ENCODE data around the gene CLRN2.
A peak's percentile ranks its signal among the peaks of the same experiment; 100 is the strongest.

CLRN2 gene, protein sequence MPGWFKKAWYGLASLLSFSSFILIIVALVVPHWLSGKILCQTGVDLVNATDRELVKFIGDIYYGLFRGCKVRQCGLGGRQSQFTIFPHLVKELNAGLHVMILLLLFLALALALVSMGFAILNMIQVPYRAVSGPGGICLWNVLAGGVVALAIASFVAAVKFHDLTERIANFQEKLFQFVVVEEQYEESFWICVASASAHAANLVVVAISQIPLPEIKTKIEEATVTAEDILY

GRCh38 chr4:17514865-17515264, at the start of gene CLRN2:
Gene CLRN2 (plus strand): TSS chr4:17515165. CDS start chr4:17515267, 102 bp downstream.
- no peak for DNase-seq (ENCODE audit: low spot score)

GRCh38 chr4:17468619-17469221, 46.2 kb upstream of the CLRN2 start:
- DNase-seq (ENCODE audit: low spot score): peak; percentile 53

DNA sequence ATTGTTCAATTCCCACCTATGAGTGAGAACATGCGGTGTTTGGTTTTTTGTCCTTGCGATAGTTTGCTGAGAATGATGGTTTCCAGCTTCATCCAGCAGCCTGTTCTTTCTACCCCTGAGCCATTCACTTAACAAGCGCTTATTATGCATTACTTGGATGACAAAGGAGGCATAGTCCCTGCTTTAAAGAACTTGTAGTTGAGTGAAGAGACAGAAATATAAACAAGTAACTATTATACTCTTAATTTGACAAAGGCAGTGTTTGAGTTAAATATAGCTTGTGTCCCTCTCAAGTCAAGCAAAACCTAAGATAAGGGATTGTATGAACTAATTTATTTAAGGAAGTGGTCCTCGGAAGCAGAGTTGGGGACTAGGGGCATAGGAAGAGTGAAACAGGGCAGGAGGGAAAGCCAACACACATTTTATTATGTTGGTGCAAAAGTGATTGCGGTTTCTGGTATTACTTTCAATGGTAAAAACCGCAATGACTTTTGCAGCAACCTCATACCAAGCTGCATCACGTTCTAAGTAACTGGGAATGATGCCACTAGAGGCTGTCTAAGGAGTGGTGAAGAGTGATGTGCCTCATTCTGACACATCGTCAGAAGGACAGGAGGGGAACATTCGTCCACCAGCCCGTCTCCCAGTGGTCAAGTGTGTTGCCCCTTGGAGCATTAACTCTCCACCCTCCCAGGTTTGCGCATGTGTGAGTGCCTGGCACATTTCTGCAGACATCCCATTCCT, 44.9 kb upstream of the CLRN2 start:
- DNase-seq (ENCODE audit: low spot score): no peak

DNA sequence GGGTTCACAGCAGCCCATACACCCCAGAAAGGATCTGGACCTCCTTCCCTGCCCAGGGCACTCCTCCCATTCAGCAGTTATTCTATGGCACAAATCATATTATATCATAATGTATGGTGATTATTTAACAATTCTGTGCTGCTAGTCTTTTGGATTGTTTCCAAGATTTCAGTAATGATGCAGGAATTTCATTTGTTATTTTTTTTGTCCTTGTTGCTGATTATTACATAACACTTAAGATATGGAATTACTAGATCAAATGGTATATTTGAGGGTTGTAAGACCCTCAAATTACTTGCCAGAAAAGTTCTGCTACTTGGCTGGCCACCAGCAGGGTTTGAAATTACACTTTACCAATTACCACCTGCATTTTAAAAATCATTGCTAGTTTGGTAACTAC, 39.5 kb upstream of the CLRN2 start:
- no peak for DNase-seq (ENCODE audit: low spot score)

DNA sequence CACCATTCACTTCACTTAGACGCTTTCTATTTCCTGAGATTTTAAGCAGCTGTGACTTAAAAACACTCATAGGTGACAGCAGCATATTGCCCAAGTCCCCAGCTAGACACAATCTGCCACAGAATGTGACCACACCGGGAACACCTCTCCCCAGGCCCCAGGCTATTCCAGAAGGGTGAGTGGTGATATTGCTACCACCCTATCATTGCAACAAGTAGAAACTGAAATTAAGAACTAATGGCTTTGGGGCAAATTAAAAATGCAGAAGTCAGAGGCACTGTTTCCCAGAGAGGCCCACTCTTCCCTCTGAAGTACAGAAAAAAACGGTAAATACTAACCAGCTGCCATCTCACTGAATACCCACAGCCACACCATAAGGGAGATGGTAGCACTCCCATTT, 38.1 kb upstream of the CLRN2 start:
- DNase-seq (ENCODE audit: low spot score): no peak

- DNase-seq (ENCODE audit: low spot score): no peak
These were observed 37.0 kb upstream of the CLRN2 start for GRCh38 chr4:17477774-17478472.

- DNase-seq (ENCODE audit: low spot score): no peak
These were observed 34.6 kb upstream of the CLRN2 start for GRCh38 chr4:17480210-17480927.

DNA sequence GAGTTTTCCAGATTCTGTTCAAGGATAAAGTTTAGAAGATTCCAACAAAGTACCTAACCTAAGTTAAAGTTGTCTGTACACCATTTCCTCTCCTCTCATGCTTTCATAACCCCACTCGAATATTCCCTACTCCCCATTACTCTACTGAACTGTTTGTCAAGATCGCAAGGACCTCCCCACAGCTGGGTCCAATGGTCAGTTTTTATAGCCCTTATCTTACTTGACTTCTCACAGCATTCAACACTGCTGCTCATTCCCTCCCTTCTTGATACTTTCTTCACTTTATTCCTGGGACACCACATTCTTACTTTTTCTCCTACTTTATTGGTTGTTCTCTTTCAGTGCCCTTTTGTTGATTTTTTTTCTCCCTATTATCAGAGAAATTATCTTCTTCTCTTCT, 34.0 kb upstream of the CLRN2 start:
- DNase-seq (ENCODE audit: low spot score): no peak

DNA sequence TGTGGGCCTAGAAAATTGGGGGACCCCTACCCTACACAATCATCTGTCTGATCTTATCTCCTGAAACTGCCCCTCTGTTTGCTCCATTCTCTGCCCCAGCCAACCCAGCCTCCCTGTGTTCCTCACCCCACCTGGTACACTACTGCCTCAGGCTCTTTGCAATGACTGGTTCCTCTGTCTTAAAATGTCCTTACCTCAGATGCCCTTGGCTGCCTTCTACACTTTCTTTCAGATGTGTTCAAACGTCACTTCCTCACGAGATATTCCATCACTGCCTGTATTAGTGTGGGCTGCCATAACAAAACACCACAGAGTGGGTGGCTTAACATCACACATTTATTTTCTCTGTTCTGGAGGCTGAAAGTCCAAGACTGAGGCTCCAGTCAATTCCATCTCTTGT, 32.2 kb upstream of the CLRN2 start:
- no peak for DNase-seq (ENCODE audit: low spot score)

DNA sequence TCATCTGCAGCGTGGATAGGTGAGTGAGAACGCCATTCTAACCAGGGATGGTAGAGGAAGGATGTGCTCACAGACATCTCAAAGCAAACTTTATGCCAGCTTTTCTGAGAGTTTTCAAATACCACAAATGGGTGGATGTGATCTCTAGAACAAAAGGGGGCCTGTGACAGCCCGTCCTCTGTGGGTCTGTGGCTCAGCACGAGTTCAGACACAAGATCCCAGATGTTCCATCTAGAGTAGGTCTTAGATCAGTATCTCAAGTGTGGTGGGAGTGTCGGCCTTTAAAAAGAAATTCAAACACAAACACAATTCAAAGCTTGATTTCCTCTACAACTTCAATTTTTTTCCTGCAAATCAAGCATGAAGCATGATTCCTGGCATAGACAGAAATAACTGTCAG, 25.8 kb upstream of the CLRN2 start:
- DNase-seq (ENCODE audit: low spot score): no peak

- DNase-seq (ENCODE audit: low spot score): no peak
These were observed 25.2 kb upstream of the CLRN2 start for GRCh38 chr4:17489721-17490120.

DNA sequence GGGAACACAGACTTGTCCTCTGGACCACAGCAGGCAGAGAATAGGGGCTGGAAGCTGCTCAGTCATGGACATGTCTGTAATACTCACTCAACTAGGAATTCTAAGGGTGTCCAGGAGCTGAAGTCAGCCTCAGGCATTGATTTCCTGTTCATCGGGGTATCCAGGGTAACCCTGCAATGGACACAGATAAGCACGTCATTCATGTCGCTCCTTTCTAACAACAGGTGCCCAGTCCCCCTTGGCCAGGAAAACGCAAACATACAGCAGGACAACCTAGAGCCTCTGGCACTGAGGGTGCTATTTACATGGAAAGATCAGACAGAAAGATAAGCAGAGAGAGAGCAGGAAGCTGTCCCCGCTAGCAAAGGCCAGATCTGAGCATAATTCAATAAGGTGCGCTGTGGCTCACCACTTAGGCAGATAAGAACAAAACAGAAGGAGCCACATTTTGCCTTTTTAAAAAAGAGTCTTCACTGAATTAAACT, 24.3 kb upstream of the CLRN2 start:
- no peak for DNase-seq (ENCODE audit: low spot score)

DNA sequence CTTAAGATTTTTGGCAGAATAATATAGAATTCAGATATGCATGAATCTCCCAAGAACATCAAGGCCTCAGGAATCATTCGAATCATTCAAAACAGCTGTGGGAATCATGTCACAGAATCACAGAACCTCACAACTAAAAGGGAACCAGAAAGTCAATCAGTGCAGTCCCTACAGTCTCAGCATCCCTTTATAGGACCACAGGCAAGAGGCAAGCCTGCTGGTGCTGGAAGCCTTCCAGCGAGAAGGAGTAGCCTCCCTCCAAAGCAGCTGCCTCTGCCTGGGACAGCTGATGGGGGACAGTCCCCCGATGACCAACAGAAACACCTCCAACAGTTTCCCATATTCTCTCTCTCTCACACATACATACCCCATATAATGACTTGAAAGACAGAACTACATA, 23.8 kb upstream of the CLRN2 start:
- no peak for DNase-seq (ENCODE audit: low spot score)

- no peak for DNase-seq (ENCODE audit: low spot score)
These were observed 22.8 kb upstream of the CLRN2 start for GRCh38 chr4:17492058-17492741.

- no peak for DNase-seq (ENCODE audit: low spot score)
These were observed 22.1 kb upstream of the CLRN2 start for GRCh38 chr4:17492876-17493275.

GRCh38 chr4:17493619-17494018, 21.3 kb upstream of the CLRN2 start:
- no peak for DNase-seq (ENCODE audit: low spot score)

- DNase-seq (ENCODE audit: low spot score): peak; percentile 71
These were observed 20.4 kb upstream of the CLRN2 start for GRCh38 chr4:17494258-17495190.

DNA sequence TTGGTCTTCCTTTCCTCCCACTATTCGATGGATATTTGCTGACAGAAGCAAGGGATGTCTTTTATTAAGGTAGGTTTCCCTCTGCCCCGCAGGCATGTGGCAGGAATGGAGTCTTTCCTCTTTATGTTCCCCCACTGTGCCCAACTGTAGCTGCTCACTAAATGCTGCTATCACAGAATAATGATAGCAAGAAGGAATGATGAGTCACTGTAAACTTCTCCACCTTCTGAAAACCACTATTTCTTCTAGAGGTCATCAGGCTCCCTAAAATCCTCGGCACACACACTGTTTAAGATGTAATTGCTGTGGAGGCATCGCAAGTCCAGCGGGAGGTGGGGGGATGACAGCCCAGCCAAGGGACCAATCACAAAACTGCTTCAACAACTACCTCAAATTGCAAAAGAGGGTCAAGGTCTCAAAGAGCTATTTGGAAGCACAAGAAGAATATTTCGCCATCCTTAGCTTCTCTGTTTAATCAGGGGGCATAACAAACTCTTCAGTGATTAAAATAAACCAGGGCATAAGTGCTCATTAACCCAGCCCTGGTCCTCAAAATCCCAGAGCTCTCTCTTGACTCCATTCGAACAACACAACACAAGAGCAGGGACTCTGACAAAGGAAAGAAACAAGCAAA, 17.0 kb upstream of the CLRN2 start:
- DNase-seq (ENCODE audit: low spot score): no peak

DNA sequence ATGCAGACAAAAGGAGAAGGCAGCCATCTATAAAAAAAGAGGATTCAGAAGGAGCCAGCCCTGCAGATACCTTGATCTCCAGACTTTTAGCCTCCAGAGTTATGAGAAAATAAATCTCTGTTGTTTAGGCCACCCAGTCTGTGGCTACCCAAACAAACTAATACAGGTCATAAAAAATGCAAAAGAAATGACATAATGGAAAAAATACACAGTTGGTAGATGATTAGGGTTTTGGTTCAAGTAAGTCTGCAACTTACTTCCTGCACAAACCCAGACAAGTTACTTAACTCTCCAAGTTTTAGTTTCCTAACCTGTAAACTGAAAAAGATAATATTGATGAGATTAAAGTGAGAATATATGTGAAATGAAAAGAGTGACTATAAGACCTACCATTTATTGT, 14.4 kb upstream of the CLRN2 start:
- no peak for DNase-seq (ENCODE audit: low spot score)

- no peak for DNase-seq (ENCODE audit: low spot score)
These were observed 12.2 kb upstream of the CLRN2 start for GRCh38 chr4:17502756-17503155.
